Fibroblast of pulmonary artery (primary cell): Measurements from ENCODE around the gene CD80.
"Not testable (repeated sequence)": the region's sequence is repeated elsewhere in the genome, so short reads cannot be mapped to it uniquely, and the experiment has no call there.

Experiments used
- DNase-seq: peaks from one replicate; pipeline ENCODE4 v3.0.0-alpha.2; 2010; ENCODE audit warnings: low read depth
- H3K4me3 ChIP-seq: replicated peaks from 2 replicates; pipeline ENCODE4 v1.5.1; 2011; ENCODE audit warnings: low read depth, mild to moderate bottlenecking, control low read depth, low read length, moderate library complexity
- TF ChIP-seq, protein P1 (sequence below): IDR thresholded peaks from 2 replicates; pipeline ENCODE4 v1.5.1; 2011; ENCODE audit warnings: mild to moderate bottlenecking, control low read depth, low read length, inconsistent platforms; ENCODE audit errors: missing control alignments

The CD80 gene

DNA sequence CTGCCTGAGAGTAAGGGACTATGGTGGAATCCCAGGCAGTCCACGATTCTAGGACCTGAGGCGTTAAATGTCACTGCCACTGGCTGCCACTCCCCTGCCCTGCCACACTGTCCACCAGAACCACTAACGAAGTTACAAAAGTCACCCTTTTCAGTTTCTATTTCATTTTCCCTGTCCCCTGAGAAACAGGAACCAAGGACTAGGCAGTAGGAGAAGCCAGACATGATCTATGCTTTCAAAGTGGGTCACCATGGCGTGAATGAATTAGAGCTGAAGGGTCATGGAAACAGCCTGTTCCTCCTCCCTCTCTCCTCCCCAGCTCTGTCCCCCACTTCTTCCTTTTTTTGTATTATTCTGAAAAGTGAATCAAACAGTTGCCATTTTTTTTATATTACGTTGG is 10.8 kb upstream of the CD80 start:
- TF ChIP-seq, protein P1, sequence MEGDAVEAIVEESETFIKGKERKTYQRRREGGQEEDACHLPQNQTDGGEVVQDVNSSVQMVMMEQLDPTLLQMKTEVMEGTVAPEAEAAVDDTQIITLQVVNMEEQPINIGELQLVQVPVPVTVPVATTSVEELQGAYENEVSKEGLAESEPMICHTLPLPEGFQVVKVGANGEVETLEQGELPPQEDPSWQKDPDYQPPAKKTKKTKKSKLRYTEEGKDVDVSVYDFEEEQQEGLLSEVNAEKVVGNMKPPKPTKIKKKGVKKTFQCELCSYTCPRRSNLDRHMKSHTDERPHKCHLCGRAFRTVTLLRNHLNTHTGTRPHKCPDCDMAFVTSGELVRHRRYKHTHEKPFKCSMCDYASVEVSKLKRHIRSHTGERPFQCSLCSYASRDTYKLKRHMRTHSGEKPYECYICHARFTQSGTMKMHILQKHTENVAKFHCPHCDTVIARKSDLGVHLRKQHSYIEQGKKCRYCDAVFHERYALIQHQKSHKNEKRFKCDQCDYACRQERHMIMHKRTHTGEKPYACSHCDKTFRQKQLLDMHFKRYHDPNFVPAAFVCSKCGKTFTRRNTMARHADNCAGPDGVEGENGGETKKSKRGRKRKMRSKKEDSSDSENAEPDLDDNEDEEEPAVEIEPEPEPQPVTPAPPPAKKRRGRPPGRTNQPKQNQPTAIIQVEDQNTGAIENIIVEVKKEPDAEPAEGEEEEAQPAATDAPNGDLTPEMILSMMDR: no peak
- DNase-seq: no peak
- no peak overlapping the region for H3K4me3 ChIP-seq

DNA sequence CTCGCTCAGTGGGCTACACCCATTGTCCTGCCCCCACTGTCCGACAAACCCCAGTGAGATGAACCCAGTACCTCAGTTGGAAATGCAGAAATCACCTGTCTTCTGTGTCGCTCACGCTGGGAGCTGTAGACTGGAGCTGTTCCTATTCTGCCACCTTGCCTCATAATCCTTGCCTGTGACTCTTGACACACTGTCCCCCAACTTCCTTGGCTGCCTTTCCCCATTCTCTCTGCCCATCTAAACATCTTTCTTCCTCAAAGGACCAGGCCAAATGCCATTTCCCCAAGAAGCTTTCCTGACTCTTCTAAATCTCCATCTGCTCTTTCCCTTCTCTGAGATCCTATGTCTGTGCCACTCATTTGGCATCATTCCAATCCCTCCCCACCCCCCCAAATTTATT is 9.7 kb upstream of the CD80 start:
- no peak for DNase-seq

DNA sequence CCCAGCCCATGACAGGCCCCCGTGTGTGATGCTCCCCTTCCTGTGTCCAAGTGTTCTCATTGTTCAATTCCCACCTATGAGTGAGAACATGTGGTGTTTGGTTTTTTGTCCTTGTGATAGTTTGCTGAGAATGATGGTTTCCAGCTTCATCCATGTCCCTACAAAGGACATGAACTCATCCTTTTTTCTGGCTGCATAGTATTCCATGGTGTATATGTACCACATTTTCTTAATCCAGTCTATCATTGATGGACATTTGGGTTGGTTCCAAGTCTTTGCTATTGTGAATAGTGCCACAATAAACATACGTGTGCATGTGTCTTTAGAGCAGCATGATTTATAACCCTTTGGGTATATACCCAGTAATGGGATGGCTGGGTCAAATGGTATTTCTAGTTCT is 3.9 kb upstream of the CD80 start:
- not testable (repeated sequence) for H3K4me3 ChIP-seq, DNase-seq

More for the DNA sequence above, 9.7 kb upstream of the CD80 start:
- TF ChIP-seq, protein P1: no peak
- no peak overlapping the region for H3K4me3 ChIP-seq

DNA sequence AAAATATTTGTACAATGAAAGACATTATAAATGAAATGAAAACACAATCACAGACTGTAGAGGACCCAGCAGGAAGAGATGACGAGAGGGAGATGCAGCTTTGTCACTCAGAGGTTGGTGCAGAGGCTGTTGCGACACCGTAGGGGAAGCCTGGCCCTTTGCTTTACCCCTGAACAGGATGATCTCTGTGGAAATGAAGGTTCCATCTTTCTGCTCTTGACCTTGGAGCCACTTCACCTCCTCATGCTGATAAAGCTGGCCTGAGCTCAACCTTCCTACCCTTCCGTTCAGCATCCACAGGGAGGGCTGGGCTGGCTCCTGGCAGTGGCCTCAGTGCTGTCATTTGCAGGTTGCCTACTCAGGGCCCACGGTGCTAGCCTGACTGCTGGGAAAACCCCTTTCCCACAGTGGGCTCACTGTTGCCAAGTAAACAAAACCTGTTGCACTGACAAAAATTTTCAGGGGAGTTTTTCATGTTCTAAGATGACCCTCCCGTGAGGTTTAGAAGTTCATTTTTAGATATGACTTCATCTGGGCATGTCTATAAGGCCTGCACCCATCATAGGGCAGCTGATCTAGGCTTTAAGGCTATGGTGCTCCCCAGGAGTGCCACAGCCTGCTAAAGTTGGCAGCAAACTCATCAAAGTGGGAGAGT is 3.0 kb upstream of the CD80 start:
- TF ChIP-seq, protein P1: no peak
- no peak overlapping the region for H3K4me3 ChIP-seq
- DNase-seq: peak; percentile 12

DNA sequence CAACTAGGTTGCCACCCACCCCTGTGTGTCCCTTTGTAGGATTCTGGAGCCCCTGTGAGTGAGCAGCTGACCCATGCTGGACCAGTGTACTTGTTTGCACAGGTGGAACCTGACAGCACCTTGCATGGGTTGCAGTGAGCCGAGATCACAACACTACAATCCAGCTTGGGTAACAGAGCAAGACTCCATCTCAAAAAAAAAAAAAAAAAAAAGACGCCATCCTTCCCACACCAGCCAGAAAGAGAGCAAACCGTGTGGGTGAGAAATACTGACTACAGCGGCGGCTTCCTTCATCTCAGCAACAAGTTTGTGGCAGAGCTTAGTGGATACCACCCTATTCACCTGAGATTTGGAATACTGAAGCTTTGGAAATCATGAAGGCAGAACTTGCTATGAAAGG is 746 bp upstream of the CD80 start:
- no peak overlapping the region for H3K4me3 ChIP-seq
- no peak for DNase-seq
- TF ChIP-seq, protein P1: no peak

DNA sequence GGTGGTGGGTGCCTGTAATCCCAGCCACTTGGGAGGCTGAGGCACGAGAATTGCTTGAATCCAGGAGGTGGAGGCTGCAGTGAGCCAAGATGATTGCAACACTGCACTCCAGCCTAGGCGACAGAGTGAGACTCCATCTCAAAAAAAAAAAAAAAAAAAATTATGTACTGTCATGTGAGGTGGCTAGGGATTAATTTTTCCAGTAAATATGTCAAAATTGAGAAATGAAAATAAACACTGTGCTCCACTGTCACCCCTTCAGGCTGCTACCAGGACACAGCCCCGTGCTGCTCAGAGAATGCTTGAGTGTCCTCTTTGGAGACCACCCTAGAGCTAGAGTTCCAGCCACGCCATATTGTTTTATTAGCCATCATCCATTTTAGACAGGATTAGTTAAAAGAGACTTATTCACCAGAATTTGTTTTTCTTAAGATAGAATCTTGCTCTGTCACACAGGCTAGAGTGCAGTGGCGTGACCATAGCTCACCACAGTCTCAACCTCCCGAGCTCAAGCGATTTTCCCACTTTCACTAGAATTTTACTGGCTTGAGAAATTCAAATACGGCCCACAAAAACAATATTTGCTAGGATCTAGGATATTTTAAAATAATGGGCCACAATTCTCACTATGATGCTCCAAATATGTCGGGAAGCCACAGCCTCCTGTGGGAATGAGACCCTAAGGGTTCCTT is 642 bp downstream of the CD80 start:
- TF ChIP-seq, protein P1: no peak
- no peak for DNase-seq
- H3K4me3 ChIP-seq: no peak overlapping the region

DNA sequence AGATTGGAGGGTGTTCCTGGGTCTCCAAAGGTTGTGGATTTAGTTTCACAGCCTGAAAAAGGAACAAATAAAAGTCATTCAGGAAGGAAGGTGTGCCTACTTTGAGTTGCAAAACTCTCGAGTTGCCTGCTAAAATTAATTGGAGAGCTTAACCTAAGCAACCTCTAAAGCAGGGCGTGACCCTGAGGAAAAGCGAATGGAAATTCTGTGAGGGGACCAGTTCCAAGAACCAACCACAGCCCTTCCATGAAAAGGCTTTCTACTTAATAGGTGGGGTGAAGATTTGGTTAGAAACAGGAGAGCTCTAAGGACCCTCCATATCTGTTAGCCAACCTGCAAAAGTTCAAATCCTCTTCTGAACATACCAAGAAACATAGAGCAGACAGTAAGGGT is 1.5 kb downstream of the CD80 start:
- TF ChIP-seq, protein P1: no peak
- no peak for DNase-seq
- H3K4me3 ChIP-seq: no peak overlapping the region
